ENCODE results near the gene CES1. TPM values are rescaled to one million over a fixed set of nuclear protein-coding genes. Genes with fewer than 3 reads are reported as not detected.
"Not testable (repeated sequence)": the region's sequence is repeated elsewhere in the genome, so short reads cannot be mapped to it uniquely, and the experiment has no call there.

CES1 gene
- total and polyA plus RNA-seq, 12 donors, result 5.8 to 49.8 (median 21.7) TPM

DNA sequence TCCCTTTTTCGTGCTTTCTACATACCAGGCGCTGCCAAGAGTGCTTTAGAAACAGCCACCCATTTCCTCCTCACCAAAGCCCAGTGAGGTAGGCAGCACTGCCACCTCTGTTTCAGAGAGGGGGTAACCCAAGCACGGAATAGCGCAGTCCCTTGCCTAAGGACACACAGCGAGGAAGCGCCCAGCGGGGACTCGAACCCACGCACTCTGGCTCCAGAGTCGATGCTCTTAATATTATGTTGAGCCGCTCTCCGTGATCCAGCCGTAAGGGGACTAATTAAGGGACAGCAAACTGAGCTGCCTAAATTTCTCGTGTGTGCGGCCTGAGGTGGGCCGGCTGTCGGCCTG is 497 bp downstream of the CES1 start:
- H3K4me1 ChIP-seq, result peaks cover 0 to 21% (median 6%) of the 10 kb centered on the region in 9 donors
- H3K27me3 ChIP-seq, result peaks cover 0 to 6% (median 0%) of the 10 kb centered on the region in 7 donors
- no peaks in the 10 kb centered on the region for H3K36me3 ChIP-seq
- WGBS, 2 donors, result 83 to 88% methylated on average over 17 of the region's 17 CpGs
- intact Hi-C loops (cut with DNase I), result loop anchor here in 3 of 10 donors (5.0 to 10.0 kb wide), 2 partner anchors 68 to 70 kb away; no protein-coding TSS in a partner anchor
- peak overlapping the region in 9 of 10 donors; percentile 2 to 47 (median 24) for H3K4me3 ChIP-seq
- DNase-seq (no peak), ATAC-seq (peak in 2 of 8 donors; percentile 9 to 20)
- H3K27ac ChIP-seq, result peak overlapping the region in 7 of 10 donors; percentile 10 to 59 (median 40)
- TF ChIP-seq CTCF (IDR thresholded peaks at IDR 0.05), result no peak
- H3K9me3 ChIP-seq, result no peaks in the 10 kb centered on the region

DNA sequence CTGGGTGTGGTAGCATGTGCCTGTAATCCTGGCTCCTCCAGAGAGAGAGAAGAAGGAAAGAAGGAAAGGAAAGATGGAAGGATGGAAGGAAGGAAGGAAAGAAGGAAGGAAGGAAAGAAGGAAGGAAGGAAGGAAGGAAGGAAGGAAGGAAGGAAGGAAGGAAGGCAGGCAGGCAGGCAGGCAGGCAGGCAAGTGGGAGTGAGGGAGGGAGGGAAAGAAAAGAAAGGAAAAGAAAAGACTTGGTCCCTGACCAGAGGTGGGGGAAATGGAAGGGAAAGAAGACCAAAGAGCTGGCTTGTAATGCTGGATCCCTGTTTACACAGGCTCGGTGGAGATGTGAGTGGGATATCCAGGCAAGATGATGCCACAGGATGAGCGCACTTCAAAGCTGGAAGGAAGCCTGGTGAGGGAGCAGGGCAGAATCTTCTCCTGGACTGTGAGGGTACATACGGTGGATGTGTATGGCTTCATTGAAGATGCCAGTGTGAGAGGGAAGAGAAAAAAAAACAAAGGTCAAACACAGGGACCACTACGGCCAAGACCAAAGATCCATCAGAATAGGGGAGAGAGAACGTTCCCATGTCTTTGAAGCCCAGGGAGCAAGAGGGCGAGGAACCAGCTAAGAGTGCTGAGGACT is 2.1 kb downstream of the CES1 start:
- Histone ChIP-seq H3K4me1 (peaks cover 0 to 13% (median 6%) of the 10 kb centered on the region in 9 donors), H3K4me3 (no peak overlapping the region), H3K36me3 (no peaks in the 10 kb centered on the region), H3K9me3 (no peaks in the 10 kb centered on the region), H3K27ac (no peak overlapping the region), H3K27me3 (peaks cover 0 to 12% (median 0%) of the 10 kb centered on the region in 7 donors)
- ATAC-seq (no peak), DNase-seq (no peak)
- WGBS, 2 donors, result 84 to 87% methylated on average over 6 of the region's 6 CpGs
- intact Hi-C loops (cut with DNase I), result loop anchor here in 4 of 10 donors (2.0 to 10.0 kb wide), 3 partner anchors 66 to 70 kb away; no protein-coding TSS in a partner anchor
- TF ChIP-seq CTCF (IDR thresholded peaks at IDR 0.05), result no peak

DNA sequence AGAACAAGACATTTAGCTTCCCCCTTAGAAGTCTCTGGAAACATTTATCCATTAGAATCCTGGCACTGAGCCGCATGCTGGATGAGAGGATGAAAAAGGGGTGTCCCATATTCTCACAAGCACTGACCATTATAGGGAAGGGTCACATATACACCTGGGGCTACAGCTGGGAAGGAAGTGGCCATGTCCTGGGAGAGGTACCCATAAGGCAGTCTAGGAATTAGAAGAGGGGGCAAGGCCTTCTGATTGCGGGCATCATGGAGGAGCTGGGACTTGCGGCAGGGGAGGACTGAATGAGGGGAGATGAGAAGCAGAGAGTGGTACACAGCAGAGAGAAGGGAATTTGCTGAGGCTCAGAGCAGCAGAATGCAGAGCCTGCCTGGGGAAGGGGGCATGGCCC is 3.7 kb downstream of the CES1 start:
- H3K4me1 ChIP-seq, result peaks cover 0 to 12% (median 6%) of the 10 kb centered on the region in 9 donors
- intact Hi-C loops (cut with DNase I), result loop anchor here in 2 of 10 donors (2.0 to 10.0 kb wide), 2 partner anchors 66 to 84 kb away; no protein-coding TSS in a partner anchor
- H3K36me3 ChIP-seq, DNase-seq, H3K9me3 ChIP-seq, ATAC-seq, H3K4me3 ChIP-seq, H3K27ac ChIP-seq: not testable (repeated sequence)
- 85 to 95% methylated on average over 3 of the region's 3 CpGs for whole genome bisulfite sequencing, 2 donors
- H3K27me3 ChIP-seq, result peaks cover 0 to 12% (median 0%) of the 10 kb centered on the region in 7 donors

DNA sequence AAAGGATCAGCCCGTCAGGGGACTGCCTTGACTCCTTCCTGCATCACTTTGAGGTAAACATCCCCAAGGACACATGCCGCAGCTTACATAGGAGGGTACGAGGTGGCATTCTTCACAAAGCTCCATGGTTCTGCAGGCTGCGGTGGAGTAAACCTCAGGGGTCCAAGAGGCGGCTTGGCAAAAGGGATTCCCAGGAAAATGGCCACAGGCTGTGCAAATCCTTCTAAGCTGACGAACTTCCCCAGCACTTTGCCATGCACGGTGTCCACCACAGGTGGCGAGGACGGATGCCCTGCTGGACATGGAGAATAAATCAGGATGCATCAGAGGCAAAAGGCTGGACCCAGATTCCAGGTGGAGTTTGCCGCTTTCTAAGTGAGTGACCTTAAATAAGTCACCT is 4.2 kb downstream of the CES1 start:
- Histone ChIP-seq H3K9me3 (no peaks in the 10 kb centered on the region), H3K27ac (no peak overlapping the region), H3K4me3 (no peak overlapping the region), H3K4me1 (peaks cover 0 to 12% (median 6%) of the 10 kb centered on the region in 9 donors), H3K36me3 (no peaks in the 10 kb centered on the region), H3K27me3 (peaks cover 0 to 12% (median 0%) of the 10 kb centered on the region in 7 donors)
- DNase-seq (no peak), ATAC-seq (no peak)
- intact Hi-C loops (cut with DNase I), result loop anchor here in 2 of 10 donors (2.0 to 10.0 kb wide), 2 partner anchors 66 to 84 kb away; no protein-coding TSS in a partner anchor
- WGBS, 2 donors, result 74 to 78% methylated on average over 10 of the region's 10 CpGs
- no peak for TF ChIP-seq CTCF (IDR thresholded peaks at IDR 0.05)

Measured in heart right ventricle (tissue), 16 donors.